ENCODE measurements around the gene SRPK2.

GRCh38 chr7:105396566-105396965 is 7.8 kb upstream of the SRPK2 start:
- no peak for TF ChIP-seq CTCF (IDR thresholded peaks at IDR 0.05; ENCODE audit: low read depth, low read length)
- no peak for TF ChIP-seq POLR2A (IDR thresholded peaks at IDR 0.05; ENCODE audit: extremely low read depth, insufficient read length)
- no peak for TF ChIP-seq MAX (IDR thresholded peaks at IDR 0.05; ENCODE audit: low read depth, low read length)

Measured in NB4 (cell line).